ENCODE measurements around the gene TPST2.

GRCh38 chr22:26581633-26582168, 8.2 kb downstream of the TPST2 start:
- TF ChIP-seq POLR2A (IDR thresholded peaks at IDR 0.05; ENCODE audit: low read depth, low read length) (no peak), POLR2AphosphoS5 (IDR thresholded peaks at IDR 0.05; ENCODE audit: low read depth, low read length) (no peak), PAX5 (IDR thresholded peaks at IDR 0.05; ENCODE audit: insufficient read depth, low read length, severe bottlenecking) (no peak), TAF1 (IDR thresholded peaks at IDR 0.05; ENCODE audit: low read depth, low read length) (no peak), SPI1 (IDR thresholded peaks at IDR 0.05; ENCODE audit: low read depth, low read length) (no peak)
